H1 (cell line): ENCODE measurements around the gene MOK. TPM values are rescaled to one million over a fixed set of nuclear protein-coding genes. Genes with fewer than 3 reads are reported as not detected.

Source experiments
- GABPA ChIP-seq: IDR thresholded peaks from 2 replicates; pipeline ENCODE4 v1.6.1; 2011; ENCODE audit warnings: mild to moderate bottlenecking, low read length, moderate library complexity, borderline replicate concordance; ENCODE audit not compliant: insufficient read depth
- SIX5 ChIP-seq: IDR thresholded peaks from 2 replicates; pipeline ENCODE4 v1.6.1; 2011; ENCODE audit warnings: mild to moderate bottlenecking, low read depth, low read length
- TEAD4 ChIP-seq: IDR thresholded peaks from 2 replicates; pipeline ENCODE4 v1.6.1; 2012; ENCODE audit warnings: low read depth, low read length, inconsistent platforms, mixed read lengths
- polyA plus RNA-seq, 7 experiments: library from polyadenylated mRNA; depleted of rRNA in 3 of 7; stranded (reverse) in 5 of 7; unstranded in 2 of 7; fragments of >200 nt in 5 of 7; fragments of 200-250 nt in 2 of 7; gene quantifications; 1 replicate in 5 of 7; 2 replicates in 1 of 7; 4 replicates in 1 of 7; pipeline versions ENCODE4 v1.2.1 to v1.2.3, GENCODE V29; 2011 to 2013; ENCODE audit warnings: missing spikeins in 2 of 7, mixed read lengths in 2 of 7
- total RNA-seq: library from RNA; stranded (reverse); fragmentation: NEBNext Ultra II Directional; extraction: Animal tissue kit (Norgen Biotek cat#: 25700); gene quantifications from 2 replicates; pipeline ENCODE4 v1.2.1, GENCODE V29; 2021
- TF ChIP-seq, protein P1 (sequence below): IDR thresholded peaks from 2 replicates; pipeline ENCODE4 v1.6.1; 2012; ENCODE audit warnings: inconsistent platforms

The MOK gene
- total and polyA plus RNA-seq, 2 of the 8 experiments (the other 6 are each of a cell fraction or from before 2014, with no cell fraction given) = 2.1 to 2.5 TPM

DNA sequence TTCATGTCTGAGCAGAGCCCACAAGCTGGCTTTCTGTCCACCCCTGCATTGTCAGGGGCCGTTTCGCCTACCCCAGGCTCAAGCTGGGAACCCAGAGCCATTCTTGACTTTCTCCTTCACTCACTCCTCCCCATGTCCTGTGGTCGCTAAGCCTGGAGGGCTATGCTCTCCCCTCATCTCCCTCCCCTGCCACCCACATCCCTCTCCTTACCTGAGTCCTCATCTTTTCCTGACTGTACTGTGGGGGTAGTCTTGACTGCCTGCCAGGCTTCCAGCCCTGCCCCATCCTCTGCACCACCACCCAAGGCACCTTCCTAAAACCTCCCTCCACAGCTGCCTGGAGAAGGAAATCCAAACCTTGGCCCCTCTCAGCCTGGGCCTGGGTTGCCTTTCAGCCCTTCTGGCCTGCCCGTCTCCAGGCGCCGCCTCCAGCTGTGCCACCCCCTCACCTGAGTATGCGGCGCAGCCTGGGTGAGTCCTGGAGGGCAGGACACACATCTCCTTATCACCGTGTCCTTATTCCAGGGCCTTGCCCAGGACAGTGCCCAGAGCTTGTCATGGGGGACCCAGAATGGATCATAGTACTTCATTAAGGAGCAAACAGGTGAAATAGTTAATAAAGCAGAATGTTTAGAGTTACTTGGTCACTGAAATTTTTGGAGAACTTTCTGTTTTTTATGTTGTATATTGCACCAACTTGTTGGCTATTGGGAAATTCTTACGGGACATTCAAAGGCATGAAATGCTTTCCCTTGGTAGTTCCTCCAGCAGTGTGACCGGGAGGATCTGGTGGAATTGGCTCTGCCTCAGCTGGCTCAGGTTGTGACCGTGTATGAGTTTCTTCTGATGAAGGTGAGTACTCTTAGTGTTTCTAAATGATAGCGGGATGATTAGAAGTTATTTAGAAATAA, 29.1 kb upstream of the MOK start (continued):
- TF ChIP-seq TEAD4 = no peak
- TF ChIP-seq, protein P1, sequence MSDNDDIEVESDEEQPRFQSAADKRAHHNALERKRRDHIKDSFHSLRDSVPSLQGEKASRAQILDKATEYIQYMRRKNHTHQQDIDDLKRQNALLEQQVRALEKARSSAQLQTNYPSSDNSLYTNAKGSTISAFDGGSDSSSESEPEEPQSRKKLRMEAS = no peak
- TF ChIP-seq GABPA = no peak
- TF ChIP-seq SIX5 = no peak
